Effector CD4-positive, alpha-beta T cell (primary cell): Measurements from ENCODE around the gene TMEM154.

Source experiments
- DNase-seq: peaks from one replicate; pipeline ENCODE4 v3.0.0-alpha.2; 2020

The TMEM154 gene

GRCh38 chr4:152693871-152694270 is 14.1 kb upstream of the TMEM154 start:
- DNase-seq, result no peak

- no peak for DNase-seq
Observed at GRCh38 chr4:152691761-152692160, 12.0 kb upstream of the TMEM154 start.

- no peak for DNase-seq
Observed at GRCh38 chr4:152690706-152691651, 11.2 kb upstream of the TMEM154 start.

- DNase-seq, result no peak
Observed at GRCh38 chr4:152689615-152690501, 10.1 kb upstream of the TMEM154 start.

GRCh38 chr4:152687974-152688599 is 8.3 kb upstream of the TMEM154 start:
- DNase-seq, result no peak

GRCh38 chr4:152686452-152687013 is 6.7 kb upstream of the TMEM154 start:
- no peak for DNase-seq

GRCh38 chr4:152684587-152684986 is 4.8 kb upstream of the TMEM154 start:
- DNase-seq, result no peak

GRCh38 chr4:152684007-152684406 is 4.2 kb upstream of the TMEM154 start:
- DNase-seq, result no peak

- no peak for DNase-seq
Observed at GRCh38 chr4:152682143-152682941, 2.5 kb upstream of the TMEM154 start.

GRCh38 chr4:152680988-152681603 is 1.3 kb upstream of the TMEM154 start:
- DNase-seq, result no peak

- DNase-seq, result no peak
Observed at GRCh38 chr4:152678841-152679240, 956 bp downstream of the TMEM154 start.

GRCh38 chr4:152677117-152677516 is 2.7 kb downstream of the TMEM154 start:
- DNase-seq, result no peak

GRCh38 chr4:152676052-152676854 is 3.5 kb downstream of the TMEM154 start:
- DNase-seq, result no peak

GRCh38 chr4:152674359-152674758 is 5.4 kb downstream of the TMEM154 start:
- DNase-seq, result no peak

- DNase-seq, result no peak
Observed at GRCh38 chr4:152673489-152673888, 6.3 kb downstream of the TMEM154 start.

- no peak for DNase-seq
Observed at GRCh38 chr4:152672206-152673092, 7.3 kb downstream of the TMEM154 start.

- no peak for DNase-seq
Observed at GRCh38 chr4:152668338-152668964, 11.3 kb downstream of the TMEM154 start.

GRCh38 chr4:152667781-152668180 is 12.0 kb downstream of the TMEM154 start:
- DNase-seq, result no peak

- no peak for DNase-seq
Observed at GRCh38 chr4:152666946-152667345, 12.9 kb downstream of the TMEM154 start.
